ENCODE results near the gene HEPACAM2. TPM values are rescaled to one million over a fixed set of nuclear protein-coding genes. Genes with fewer than 3 reads are reported as not detected.

The HEPACAM2 gene
- total RNA-seq, 1 experiment from 2014 or later = 2.1 TPM

DNA sequence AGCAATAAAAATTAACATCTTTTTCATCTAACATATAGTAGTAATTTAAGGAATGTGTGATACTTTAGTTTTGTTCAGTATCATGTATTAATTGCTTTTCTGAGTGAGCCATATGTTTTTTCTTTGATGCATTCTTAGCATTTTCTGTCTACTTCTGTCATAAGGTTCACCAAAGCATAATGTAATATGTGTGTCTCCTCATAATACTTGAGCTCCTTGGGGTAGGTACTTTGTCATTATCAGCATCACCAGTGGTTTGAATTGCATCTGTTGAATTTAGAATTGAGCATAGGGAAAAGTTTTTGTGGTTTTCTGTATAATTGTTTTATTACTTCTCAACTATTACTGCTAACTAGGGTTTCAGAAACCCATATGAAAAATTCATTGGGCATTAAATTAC lies 32.4 kb upstream of the HEPACAM2 start:
- ChIA-PET POLR2A (no interaction called here), CTCF (no interaction called here)
- Mint-ChIP-seq H3K4me3 (ENCODE audit: unreplicated experiment) (no peak overlapping the region), H3K36me3 (ENCODE audit: insufficient read depth, unreplicated experiment) (peaks cover 7% of the 10 kb centered on the region), H3K4me1 (ENCODE audit: low read depth, unreplicated experiment) (peaks cover 13% of the 10 kb centered on the region), H3K9me3 (ENCODE audit: unreplicated experiment) (no peaks in the 10 kb centered on the region), H3K27me3 (ENCODE audit: insufficient read depth, unreplicated experiment) (no peaks in the 10 kb centered on the region), H3K27ac (ENCODE audit: unreplicated experiment) (no peak overlapping the region)
- Histone ChIP-seq H3K36me3 (ENCODE audit: control insufficient read depth, insufficient read depth, low read length) (no peaks in the 10 kb centered on the region), H3K9me3 (no peaks in the 10 kb centered on the region), H3K4me1 (peaks cover 5% of the 10 kb centered on the region; the same call in 1 of the 2 replicates), H3K27me3 (replicated peaks; ENCODE audit: control insufficient read depth, insufficient read depth, low read length) (no peaks in the 10 kb centered on the region), H3K4me3 (ENCODE audit: low read depth, low read length) (no peak overlapping the region)
- no peak for TF ChIP-seq CTCF (IDR thresholded peaks at IDR 0.05; ENCODE audit: insufficient read depth in 1 of 2, low read depth in 1 of 2, low read length in 1 of 2, severe bottlenecking in 1 of 2, unreplicated experiment in 1 of 2)
- intact Hi-C loops (cut with micrococcal nuclease; ENCODE audit: unreplicated experiment) = loop anchor here (1.0 kb wide), 1 partner anchor 11 kb away; no protein-coding TSS in a partner anchor
- DNase-seq = no peak
- BruUV-seq (replicated peaks) = no TSS peak

DNA sequence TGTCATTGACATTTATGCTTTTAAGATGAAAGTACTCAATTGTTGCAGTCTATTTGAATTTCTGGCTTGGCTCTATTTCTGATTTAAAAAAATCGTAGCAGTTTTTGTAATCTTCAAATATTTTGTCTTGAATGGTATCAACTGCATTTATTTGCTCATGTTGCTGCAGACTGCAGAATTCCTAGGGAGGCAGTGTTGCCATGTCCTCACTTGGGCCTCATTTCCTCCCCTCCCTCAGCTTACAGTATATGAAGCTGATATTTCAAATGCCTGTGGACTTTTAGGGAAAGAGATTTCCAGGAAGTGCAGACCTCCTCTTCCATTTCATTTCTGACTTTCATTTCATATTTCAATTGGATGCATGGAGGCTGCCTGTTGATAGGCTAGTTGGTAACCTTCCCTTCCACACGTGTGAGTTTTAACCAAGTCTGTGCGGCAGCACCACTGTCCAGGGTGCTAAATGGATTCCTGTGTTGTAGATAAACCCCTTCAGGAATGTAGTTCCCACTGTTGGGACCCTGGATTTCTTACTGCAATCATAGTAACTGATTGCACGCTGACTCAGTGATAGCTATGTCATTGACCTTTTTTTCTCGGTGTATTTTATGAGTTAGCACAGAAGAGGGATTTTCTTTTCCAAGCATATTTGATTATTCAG lies 23.4 kb upstream of the HEPACAM2 start:
- no peak for TF ChIP-seq CTCF (IDR thresholded peaks at IDR 0.05; ENCODE audit: insufficient read depth in 1 of 2, low read depth in 1 of 2, low read length in 1 of 2, severe bottlenecking in 1 of 2, unreplicated experiment in 1 of 2)
- Histone ChIP-seq H3K4me1 (peaks cover 16% of the 10 kb centered on the region; the same call in 1 of the 2 replicates), H3K27me3 (replicated peaks; ENCODE audit: control insufficient read depth, insufficient read depth, low read length) (no peaks in the 10 kb centered on the region), H3K9me3 (no peaks in the 10 kb centered on the region), H3K4me3 (ENCODE audit: low read depth, low read length) (no peak overlapping the region), H3K36me3 (ENCODE audit: control insufficient read depth, insufficient read depth, low read length) (no peaks in the 10 kb centered on the region)
- H3K9me3 Mint-ChIP-seq (ENCODE audit: unreplicated experiment) = no peaks in the 10 kb centered on the region
- intact Hi-C loops (cut with micrococcal nuclease; ENCODE audit: unreplicated experiment) = loop anchor here (1.0 to 10.0 kb wide), 5 partner anchors 19 to 375 kb away; no protein-coding TSS in a partner anchor
- peaks cover 27% of the 10 kb centered on the region for H3K4me1 Mint-ChIP-seq (ENCODE audit: low read depth, unreplicated experiment)
- ChIA-PET POLR2A (no interaction called here), CTCF (interaction anchor here (1.3 kb wide), 1 partner anchor 125 kb away, joined by 5 read pairs; no protein-coding TSS in a partner anchor)
- H3K27me3 Mint-ChIP-seq (ENCODE audit: insufficient read depth, unreplicated experiment) = no peaks in the 10 kb centered on the region
- no TSS peak for BruUV-seq (replicated peaks)
- no peak overlapping the region for H3K4me3 Mint-ChIP-seq (ENCODE audit: unreplicated experiment)
- DNase-seq = peak; percentile 60 to 65
- H3K36me3 Mint-ChIP-seq (ENCODE audit: insufficient read depth, unreplicated experiment) = peaks cover 5% of the 10 kb centered on the region
- no peak overlapping the region for H3K27ac Mint-ChIP-seq (ENCODE audit: unreplicated experiment)

DNA sequence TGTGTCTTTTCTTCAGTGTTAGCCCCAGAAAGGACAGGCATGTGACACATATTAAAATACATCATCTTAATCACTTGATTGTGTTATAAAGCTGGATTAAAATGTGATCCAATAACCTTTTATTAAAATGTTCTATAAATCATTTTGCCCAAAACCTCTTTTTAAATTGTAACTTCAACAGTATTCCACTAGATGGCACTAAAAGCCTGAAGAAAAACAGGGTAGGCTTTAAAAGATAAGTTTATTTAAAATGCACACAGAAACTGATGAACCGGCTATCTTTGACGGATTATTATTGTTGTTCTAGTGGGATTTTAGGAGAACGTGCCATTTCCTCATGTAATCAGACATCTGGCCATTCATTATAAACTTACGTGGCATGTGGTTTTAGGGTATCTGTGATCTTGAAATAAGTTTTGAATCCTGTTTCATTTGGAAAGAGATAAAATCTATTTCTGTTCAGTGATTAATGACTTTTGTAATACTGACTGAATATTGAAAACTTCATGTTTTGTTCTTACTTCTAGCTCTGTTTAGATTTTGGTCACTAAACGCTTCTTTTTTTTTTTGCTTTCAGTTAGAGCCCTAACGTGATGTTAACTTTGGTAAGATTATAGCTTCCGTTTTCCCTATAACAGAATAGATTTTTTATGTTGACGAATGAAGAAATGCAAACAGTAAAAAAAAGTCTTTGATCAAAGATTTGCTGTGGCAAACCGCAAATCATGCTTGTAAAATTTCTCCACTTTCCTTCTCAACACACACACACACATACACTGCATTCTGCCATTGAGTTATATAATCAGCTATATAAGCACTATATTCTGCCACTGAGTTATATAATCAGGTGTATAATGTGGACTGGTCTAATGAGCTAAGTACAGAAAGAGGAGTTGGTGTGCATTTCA lies 19.5 kb upstream of the HEPACAM2 start:
- BruUV-seq (replicated peaks) = no TSS peak
- Mint-ChIP-seq H3K27ac (ENCODE audit: unreplicated experiment) (no peak overlapping the region), H3K27me3 (ENCODE audit: insufficient read depth, unreplicated experiment) (no peaks in the 10 kb centered on the region), H3K36me3 (ENCODE audit: insufficient read depth, unreplicated experiment) (no peaks in the 10 kb centered on the region), H3K9me3 (ENCODE audit: unreplicated experiment) (no peaks in the 10 kb centered on the region), H3K4me1 (ENCODE audit: low read depth, unreplicated experiment) (peaks cover 21% of the 10 kb centered on the region), H3K4me3 (ENCODE audit: unreplicated experiment) (no peak overlapping the region)
- Histone ChIP-seq H3K27me3 (replicated peaks; ENCODE audit: control insufficient read depth, insufficient read depth, low read length) (no peaks in the 10 kb centered on the region), H3K36me3 (ENCODE audit: control insufficient read depth, insufficient read depth, low read length) (no peaks in the 10 kb centered on the region), H3K4me3 (ENCODE audit: low read depth, low read length) (no peak overlapping the region), H3K4me1 (peaks cover 10% of the 10 kb centered on the region; the same call in 1 of the 2 replicates), H3K9me3 (no peaks in the 10 kb centered on the region)
- intact Hi-C loops (cut with micrococcal nuclease; ENCODE audit: unreplicated experiment) = loop anchor here (1.0 to 10.0 kb wide), 5 partner anchors 129 to 842 kb away; no protein-coding TSS in a partner anchor
- ChIA-PET CTCF (interaction anchor here (0.5 to 1.8 kb wide), 4 partner anchors 60 to 305 kb away, joined by 3 to 7 read pairs (median 4); no protein-coding TSS in a partner anchor), POLR2A (no interaction called here)
- DNase-seq = peak in 1 of 2 experiments; percentile 24
- TF ChIP-seq CTCF (IDR thresholded peaks at IDR 0.05; ENCODE audit: insufficient read depth in 1 of 2, low read depth in 1 of 2, low read length in 1 of 2, severe bottlenecking in 1 of 2, unreplicated experiment in 1 of 2) = peak in 1 of 2 experiments; percentile 51
